IPS-18c (cell line): Measurements from ENCODE around the gene ADD1.
A peak's percentile ranks its signal among the peaks of the same experiment; 100 is the strongest.

Experiments used
- H3K4me3 ChIP-seq: 2 replicates; pipeline ENCODE4 v1.7.0; 2013; ENCODE audit warnings: low read depth, mild to moderate bottlenecking, low read length, moderate library complexity; ENCODE audit not compliant: insufficient read depth
- H3K9me3 ChIP-seq: one replicate; pipeline ENCODE4 v1.6.1; 2013; ENCODE audit warnings: mild to moderate bottlenecking, low read length, moderate library complexity; ENCODE audit not compliant: control insufficient read depth, insufficient read depth

ADD1 gene, protein sequence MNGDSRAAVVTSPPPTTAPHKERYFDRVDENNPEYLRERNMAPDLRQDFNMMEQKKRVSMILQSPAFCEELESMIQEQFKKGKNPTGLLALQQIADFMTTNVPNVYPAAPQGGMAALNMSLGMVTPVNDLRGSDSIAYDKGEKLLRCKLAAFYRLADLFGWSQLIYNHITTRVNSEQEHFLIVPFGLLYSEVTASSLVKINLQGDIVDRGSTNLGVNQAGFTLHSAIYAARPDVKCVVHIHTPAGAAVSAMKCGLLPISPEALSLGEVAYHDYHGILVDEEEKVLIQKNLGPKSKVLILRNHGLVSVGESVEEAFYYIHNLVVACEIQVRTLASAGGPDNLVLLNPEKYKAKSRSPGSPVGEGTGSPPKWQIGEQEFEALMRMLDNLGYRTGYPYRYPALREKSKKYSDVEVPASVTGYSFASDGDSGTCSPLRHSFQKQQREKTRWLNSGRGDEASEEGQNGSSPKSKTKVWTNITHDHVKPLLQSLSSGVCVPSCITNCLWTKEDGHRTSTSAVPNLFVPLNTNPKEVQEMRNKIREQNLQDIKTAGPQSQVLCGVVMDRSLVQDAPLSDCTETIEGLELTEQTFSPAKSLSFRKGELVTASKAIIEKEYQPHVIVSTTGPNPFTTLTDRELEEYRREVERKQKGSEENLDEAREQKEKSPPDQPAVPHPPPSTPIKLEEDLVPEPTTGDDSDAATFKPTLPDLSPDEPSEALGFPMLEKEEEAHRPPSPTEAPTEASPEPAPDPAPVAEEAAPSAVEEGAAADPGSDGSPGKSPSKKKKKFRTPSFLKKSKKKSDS

DNA sequence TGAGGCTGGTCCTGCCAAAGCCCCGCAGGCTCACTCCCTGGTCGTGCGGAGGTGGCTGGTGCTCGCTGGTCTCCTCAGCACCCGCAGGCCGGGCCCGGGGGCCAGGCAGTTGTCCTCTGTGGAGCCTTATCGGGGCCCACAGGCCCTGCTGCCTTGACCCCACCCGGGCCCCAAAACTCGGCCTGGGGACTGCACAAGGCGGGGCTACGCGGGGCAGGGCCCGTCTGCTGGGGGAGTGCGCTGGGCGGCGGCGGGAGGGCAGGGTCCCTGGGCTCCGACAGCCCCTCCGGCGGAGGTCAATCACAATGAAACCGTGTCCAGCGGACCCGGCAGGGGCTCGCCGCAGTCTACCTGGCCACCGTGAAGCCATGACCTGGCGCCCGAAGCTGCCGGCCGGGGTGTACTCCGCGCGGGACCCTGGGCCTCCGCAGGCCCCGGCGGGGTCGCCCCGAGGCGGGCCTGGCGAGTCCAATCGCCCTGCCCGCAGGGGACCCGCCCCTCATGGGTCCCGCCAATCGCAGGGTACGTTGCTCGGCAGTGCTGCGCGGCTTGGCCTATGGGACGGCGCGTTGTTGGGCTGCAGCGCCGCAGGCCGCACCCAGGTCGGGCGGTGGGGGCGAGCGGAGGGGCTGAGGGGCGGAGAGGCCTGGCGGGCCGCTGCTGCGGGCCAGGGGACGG, at the start of gene ADD1:
ADD1 (plus strand) TSS at position 582 of the 678 bp plus-strand sequence. CDS start 32,072 bp downstream, outside the sequence.
- Histone ChIP-seq H3K4me3 (peak within 1 kb of the TSS; percentile 86), H3K9me3 (peaks cover 4% of the 10 kb centered on the region)

DNA sequence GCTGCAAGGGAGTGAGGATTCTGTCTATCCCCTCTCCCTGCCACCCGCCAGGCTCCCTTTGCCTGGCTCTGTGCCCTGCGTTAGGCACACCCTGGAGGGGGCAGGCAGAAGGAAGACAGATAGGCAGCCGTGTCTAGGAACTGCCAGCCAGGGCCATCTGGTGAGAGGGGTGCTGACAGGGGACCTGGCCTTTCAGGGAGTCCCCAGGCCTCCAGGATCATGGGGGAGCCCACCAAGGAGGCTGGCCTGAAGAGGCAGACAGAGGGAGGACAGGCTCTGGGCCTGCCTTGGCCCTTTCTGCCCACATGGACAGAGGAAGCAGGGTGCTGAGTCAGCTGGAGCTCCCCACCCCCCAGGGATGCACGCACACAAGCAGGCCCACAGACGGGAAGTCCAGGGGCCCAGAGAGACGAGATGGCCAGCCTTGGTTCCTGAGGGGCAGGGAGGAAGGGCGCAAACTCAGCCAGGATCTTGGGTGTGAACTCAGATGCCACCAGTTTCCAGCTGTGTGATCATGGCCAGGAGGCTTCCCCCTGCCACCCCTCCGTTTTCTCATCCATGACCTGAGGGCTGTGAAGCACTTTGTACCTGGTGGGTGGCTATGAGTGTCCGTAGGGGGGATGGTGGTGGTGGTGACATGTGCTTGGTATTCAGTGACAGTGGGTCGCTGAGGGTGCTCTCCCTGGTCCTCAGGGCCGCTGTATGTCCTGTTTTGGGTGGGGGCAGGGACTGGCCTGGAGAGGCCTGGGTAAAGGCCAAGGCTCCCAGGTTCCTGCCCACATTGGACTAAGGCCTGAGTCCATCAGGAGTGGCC, 49.0 kb upstream of the ADD1 start:
- H3K4me3 ChIP-seq, result no peak overlapping the region
- H3K9me3 ChIP-seq, result no peaks in the 10 kb centered on the region

GRCh38 chr4:2795300-2795892, 48.2 kb upstream of the ADD1 start:
- H3K9me3 ChIP-seq, result no peaks in the 10 kb centered on the region
- no peak overlapping the region for H3K4me3 ChIP-seq

DNA sequence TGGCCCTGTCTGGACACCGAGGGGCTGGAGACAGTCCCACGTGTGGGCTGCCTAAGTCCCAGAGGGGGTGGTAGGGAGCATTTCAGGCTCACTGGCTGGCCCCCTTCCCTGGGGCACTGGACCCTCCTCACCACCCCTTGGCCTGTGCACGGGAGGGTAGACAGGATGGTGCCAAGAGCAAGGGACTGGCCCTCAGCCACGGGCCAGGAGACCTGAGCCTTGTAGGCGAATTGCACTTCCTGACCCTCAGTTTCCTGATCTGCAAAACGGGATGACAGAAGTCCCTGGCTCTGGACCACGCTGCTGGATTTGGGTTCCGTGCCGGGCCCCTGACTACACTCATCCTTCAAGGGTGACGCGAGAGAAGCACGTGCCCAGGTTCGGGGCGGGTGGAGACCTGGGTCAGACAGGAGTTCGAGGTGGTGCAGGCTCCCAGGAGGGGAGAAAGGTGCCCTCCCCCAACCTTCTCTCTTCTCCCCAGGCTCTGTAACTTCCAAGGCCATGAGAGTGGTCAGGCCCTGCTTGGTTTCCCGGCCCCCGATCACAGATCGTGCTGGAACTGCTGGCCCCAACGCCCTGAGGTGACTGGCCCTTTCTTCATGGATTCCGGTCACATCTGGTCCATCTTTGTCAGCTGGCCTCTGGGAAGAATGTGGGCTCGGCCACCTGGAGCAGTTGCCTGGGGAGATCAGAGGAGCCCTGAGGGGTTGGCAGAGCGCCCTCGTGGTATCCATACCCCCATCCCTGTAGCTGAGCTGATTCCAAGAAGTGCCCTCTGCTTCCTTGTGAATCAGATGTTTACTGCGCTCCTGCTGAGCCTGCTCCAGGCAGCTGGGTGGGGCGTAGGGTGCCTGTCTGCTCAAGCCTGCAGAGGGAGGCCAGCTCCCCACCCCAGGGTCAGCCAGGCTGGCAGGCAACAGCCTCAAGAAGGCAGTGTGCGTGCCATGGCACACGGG, 47.5 kb upstream of the ADD1 start:
- no peaks in the 10 kb centered on the region for H3K9me3 ChIP-seq
- H3K4me3 ChIP-seq, result no peak overlapping the region

DNA sequence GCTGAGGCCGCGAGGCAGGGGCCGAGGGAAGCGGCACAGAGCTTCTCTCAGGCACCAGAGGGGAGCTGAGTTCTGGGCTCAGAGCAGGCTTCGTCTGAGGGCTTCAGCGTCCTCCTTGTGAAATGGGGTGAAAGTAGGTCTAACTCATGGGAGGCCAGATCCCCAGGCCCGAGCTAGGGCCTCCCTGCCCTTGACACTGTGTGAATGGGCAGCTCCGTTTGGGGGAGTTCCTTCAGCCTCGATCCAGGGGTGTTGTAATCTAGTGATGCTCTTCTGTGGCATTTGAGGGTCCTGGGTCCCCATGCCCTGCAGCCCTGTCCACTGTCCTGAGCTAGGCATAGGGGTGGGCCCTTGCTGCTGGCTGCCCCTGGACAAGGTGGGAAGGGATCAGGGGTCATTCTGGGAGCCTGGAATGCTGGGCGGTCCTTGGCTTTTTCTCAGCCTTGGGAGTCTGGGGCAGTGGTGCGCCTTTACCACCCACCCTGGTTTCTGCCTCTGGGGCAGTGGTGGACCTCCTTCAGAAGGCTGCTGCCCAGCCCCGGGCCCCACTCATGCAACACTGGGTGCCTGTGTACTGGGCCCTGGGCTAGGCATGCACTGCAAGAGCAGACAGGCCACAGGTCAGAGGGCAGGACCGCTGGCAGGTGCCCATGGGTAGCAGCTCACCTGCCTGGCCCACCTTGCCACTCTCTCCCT, 46.6 kb upstream of the ADD1 start:
- no peaks in the 10 kb centered on the region for H3K9me3 ChIP-seq
- no peak overlapping the region for H3K4me3 ChIP-seq

- H3K9me3 ChIP-seq, result no peaks in the 10 kb centered on the region
- no peak overlapping the region for H3K4me3 ChIP-seq
Observed at GRCh38 chr4:2797545-2798305, 45.9 kb upstream of the ADD1 start.

DNA sequence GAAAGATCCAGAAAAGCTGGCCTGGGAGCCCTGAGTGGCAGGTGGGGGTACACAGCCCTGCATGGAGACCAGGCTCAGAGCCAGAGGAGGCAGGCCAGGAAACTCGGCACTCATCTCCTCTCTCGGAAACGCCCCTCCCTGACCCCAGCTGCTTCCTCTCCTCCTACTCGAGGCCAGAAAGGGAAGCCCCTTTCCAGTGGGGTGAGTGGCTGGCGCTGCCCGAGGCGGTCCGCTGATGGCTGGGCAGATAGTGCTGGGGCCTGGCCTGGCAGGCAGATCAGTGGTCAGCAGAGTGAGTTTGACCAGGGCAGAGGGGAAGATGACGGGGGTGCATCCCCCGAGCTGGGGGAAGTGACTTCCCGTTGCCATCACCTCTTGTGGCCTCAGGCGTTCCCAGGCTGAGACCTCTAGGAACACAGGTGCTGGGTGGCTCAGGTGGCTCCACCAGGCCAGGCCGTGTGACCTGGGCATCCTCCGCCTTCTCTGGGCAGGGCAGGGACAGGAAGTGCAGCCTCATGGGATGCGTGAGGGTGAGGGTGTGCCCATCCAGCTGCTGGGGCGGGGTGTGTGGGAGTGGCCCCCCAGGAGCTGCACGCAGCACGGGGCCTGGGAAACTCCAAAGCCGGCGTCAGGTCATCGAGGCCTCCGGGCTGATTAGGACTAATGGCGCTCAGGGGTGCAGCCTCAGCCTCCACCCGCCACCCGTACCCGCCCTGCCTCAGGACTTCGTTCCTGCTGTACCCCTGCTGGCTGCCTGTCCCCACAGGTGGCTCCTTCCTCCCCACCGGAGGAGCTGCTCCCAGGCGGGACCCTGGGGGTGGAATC, 45.0 kb upstream of the ADD1 start:
- Histone ChIP-seq H3K9me3 (no peaks in the 10 kb centered on the region), H3K4me3 (no peak overlapping the region)

GRCh38 chr4:2799224-2799911, 44.3 kb upstream of the ADD1 start:
- H3K4me3 ChIP-seq, result no peak overlapping the region
- H3K9me3 ChIP-seq, result no peaks in the 10 kb centered on the region

GRCh38 chr4:2799971-2800690, 43.5 kb upstream of the ADD1 start:
- Histone ChIP-seq H3K9me3 (no peaks in the 10 kb centered on the region), H3K4me3 (no peak overlapping the region)

DNA sequence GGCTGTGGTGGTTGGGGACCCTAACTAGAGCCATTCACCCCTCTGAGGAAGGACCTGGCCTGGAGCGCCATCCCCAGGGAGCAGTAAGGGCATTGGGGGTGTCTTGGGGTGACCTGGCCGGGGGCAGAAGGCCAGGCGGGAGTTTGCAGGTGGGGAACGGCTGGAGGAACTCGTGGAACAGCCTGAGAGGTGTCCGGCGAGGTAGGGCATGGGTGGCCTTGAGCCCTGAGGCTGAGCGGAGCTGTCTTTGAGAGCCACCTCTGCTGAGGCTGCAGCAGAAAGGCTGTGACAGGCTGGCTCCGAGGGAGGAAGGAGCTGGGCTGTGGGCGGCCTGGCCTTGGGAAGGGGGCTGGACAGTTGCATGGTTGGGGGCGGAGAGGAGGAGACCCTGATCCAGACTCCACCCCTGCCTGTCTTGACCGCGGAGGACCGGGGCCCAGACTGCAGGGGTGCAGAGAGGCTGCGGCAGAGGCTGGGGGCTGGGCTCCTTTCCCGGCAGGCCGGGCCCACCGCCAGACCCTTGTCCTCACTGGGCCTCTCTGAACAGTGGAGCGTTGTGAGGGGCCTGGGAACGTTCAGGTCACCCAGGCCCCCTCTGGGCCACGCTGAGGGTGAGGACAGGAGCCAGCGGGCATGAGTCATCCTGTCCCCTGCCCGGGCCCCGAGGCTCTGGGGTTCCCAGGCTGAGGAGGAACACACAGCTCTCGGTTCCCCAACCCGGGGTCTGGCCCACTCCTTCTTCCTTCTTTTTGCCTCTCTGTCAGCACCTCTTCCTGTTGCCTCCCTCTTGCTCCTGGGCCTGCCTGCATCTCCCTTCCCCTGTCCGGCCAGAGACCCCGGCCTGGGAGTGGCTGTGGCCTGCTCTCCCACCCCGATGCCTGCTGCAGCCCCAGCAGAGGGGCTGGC, 42.7 kb upstream of the ADD1 start:
- H3K9me3 ChIP-seq, result no peaks in the 10 kb centered on the region
- no peak overlapping the region for H3K4me3 ChIP-seq

DNA sequence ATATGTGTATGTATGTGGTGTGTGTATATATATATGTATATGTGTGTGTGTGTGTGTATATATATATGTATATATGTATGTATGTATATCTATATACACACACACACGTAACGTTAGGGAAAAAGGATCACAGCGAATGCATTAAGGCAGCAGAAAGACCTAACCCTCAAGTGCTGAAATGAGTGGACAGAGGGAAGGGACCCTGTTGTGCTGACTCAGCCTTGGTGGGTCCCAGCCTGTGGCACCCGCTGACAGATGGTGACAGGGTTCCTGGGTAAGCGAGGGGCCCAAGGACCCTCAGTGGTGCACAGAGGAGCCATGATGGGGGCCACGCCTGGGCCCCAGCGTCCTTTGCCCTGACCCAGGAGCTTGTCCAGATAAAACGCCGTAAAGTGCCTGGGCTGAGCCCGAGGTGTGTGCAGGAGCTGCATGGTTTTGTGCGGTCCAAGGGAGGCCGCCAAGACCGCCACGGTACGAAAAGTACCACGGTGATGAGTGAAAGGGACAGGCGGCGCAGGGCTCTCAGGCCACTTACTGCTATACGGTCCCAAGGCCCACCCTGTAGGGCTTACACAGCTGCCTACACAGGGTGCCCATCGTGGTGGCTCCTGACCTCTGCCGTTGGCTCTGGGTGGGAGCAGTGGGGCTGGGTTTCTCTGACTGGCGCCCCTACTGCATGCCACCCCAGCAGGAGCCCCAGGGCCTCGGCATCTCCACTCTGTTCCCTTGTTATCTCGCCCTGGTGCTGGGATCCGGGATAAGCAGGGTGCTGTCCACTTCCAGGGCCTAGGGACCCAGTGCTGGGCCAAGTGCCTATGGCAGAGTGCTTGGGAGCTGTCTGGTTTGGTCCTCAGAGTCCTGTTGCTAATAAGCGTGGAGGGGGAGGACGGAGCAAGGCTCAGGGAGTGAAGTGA, 40.8 kb upstream of the ADD1 start:
- H3K9me3 ChIP-seq, result no peaks in the 10 kb centered on the region
- no peak overlapping the region for H3K4me3 ChIP-seq
